GM12878 (cell line): ENCODE measurements around the gene MYB.

Experiments used
- BRCA1 ChIP-seq: IDR thresholded peaks from 2 replicates; pipeline ENCODE4 v1.6.1; 2011; ENCODE audit warnings: low read depth, low read length, improper control_type of control experiment
- CTCF ChIP-seq, 3 experiments: IDR thresholded peaks in 2 of 3; conservative IDR thresholded peaks in 1 of 3; 2 replicates each; pipeline ENCODE4 v1.5.1; 2011; ENCODE audit warnings: low read depth in 3 of 3, low read length in 3 of 3, mild to moderate bottlenecking in 3 of 3, control low read depth in 2 of 3, moderate library complexity in 2 of 3, inconsistent platforms in 1 of 3, mixed read lengths in 1 of 3; ENCODE audit not compliant: control insufficient read depth in 2 of 3, insufficient read depth in 1 of 3; ENCODE audit errors: extremely low read depth in 1 of 3
- E2F4 ChIP-seq: IDR thresholded peaks from 2 replicates; pipeline ENCODE4 v1.6.1; 2012; ENCODE audit warnings: low read depth, low read length, improper control_type of control experiment
- POLR2A ChIP-seq: IDR thresholded peaks from 2 replicates; pipeline ENCODE4 v1.6.1; 2011; ENCODE audit warnings: low read depth, mild to moderate bottlenecking, low read length
- PRDM15 ChIP-seq: fragments of 450-650 bp; formaldehyde crosslinking; IDR thresholded peaks from 2 replicates; pipeline ENCODE4 v1.4.0; 2020; ENCODE audit warnings: mild to moderate bottlenecking, moderate library complexity
- RAD21 ChIP-seq: IDR thresholded peaks from 2 replicates; pipeline ENCODE4 v1.6.1; 2011; ENCODE audit warnings: mild to moderate bottlenecking, low read depth, low read length, moderate library complexity; ENCODE audit not compliant: insufficient read depth
- SIN3A ChIP-seq: IDR thresholded peaks from 2 replicates; pipeline ENCODE4 v1.6.1; 2012; ENCODE audit warnings: low read depth, low read length, improper control_type of control experiment
- SUZ12 ChIP-seq: fragments of 200-600 bp; sonication (generic); IDR thresholded peaks from one replicate; pipeline ENCODE4 v1.6.1; 2018; ENCODE audit warnings: antibody characterized with exemption, mild to moderate bottlenecking; ENCODE audit not compliant: unreplicated experiment

GRCh38 chr6:135258970-135259369 lies 77.9 kb downstream of the MYB start:
- TF ChIP-seq PRDM15 (CRISPR knock-in tag) (no peak), POLR2A (no peak), E2F4 (no peak), RAD21 (no peak), SIN3A (no peak), CTCF (IDR thresholded peaks at IDR 0.05 in 2 of 3, conservative IDR thresholded peaks at IDR 0.05 in 1 of 3; ENCODE audit: control insufficient read depth in 2 of 3, extremely low read depth in 1 of 3, insufficient read depth in 1 of 3, low read depth in 3 of 3, low read length in 3 of 3) (no peak), SUZ12 (no peak), BRCA1 (no peak)
